GM18519 (cell line): Measurements from ENCODE around the gene PPP1R9A.

Experiments
- ATAC-seq: cut with Tn5 transposase; IDR thresholded peaks from one replicate; pipeline ENCODE4 v1.9.1; 2021; ENCODE audit warnings: mild to moderate bottlenecking, moderate library complexity; ENCODE audit not compliant: unreplicated experiment, low FRiP score

PPP1R9A gene

DNA sequence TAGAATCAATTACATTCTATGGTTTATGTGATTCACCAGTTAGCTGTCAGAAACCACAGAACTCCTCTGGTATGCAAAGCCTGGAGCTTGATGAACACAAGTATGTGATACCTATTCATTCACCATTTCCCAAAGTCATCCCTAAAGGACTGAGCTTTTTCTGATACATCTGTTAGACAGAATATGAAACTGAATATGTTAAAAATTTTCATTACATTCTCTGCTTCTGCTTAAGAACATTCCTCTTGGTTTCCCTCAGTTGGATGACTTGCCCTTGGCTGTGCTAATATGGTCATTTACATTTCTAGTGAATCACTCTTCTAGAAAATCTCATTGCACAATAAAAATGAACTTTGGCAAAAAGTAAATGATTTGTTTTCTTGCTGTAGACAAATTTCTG lies 427.7 kb downstream of the PPP1R9A start:
- no peak for ATAC-seq

- no peak for ATAC-seq
Observed at GRCh38 chr7:95338832-95339231, 431.4 kb downstream of the PPP1R9A start.

- no peak for ATAC-seq
Observed at GRCh38 chr7:95340491-95340890, 433.1 kb downstream of the PPP1R9A start.

- ATAC-seq = no peak
Observed at GRCh38 chr7:95342029-95342428, 434.6 kb downstream of the PPP1R9A start.

DNA sequence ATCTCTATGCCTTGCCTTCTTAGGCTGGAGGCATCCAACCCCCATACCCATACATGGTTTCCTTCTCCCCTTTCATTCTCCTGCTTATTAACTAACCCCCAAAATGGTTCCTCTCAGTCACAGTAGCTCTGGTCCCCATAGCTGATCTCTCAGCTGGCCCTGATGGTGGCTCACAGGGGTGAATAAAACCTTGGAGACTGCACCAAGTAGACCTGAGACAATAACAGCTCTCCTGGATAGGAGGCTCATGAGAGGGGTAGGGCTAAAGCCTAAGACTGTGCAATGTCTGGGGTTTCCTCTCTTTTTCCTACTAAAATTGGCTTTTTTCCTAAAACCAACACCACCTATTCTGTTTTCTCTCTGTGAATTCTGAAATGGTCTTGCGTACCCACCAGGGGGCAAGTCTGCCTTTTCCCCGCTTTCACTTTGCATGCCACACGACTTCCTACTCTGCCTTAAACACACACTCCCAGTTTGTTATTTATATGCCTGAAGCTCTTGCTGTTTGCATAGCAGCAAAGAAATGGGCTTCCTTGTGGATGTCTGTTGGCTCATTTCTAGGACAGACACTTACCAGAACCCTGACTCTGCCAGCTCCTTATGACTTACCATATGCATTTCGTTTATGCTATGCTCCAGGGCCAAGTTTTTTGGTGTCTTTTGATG lies 435.4 kb downstream of the PPP1R9A start:
- no peak for ATAC-seq
